CD14-positive monocyte (primary cell): ENCODE measurements around the gene LRP8. TPM values are rescaled to one million over a fixed set of nuclear protein-coding genes. Genes with fewer than 3 reads are reported as not detected.

ENCODE experiments used
- DNase-seq, 3 donors: peaks; one replicate each; pipeline ENCODE4 v3.0.0-alpha.2; 2011 to 2022
- H2AFZ ChIP-seq: 2 replicates; pipeline ENCODE4 v1.6.0; 2012; ENCODE audit warnings: mild to moderate bottlenecking, low read depth, low read length, inconsistent platforms; ENCODE audit not compliant: insufficient read depth, poor library complexity, severe bottlenecking
- H3K27ac ChIP-seq, 2 donors: 1 replicate in 1 of 2; 2 replicates in 1 of 2; pipeline ENCODE4 v1.5.1; 2012 to 2013; ENCODE audit warnings: low read length in 2 of 2, control low read depth in 1 of 2, inconsistent platforms in 1 of 2, low read depth in 1 of 2, mild to moderate bottlenecking in 1 of 2
- H3K27me3 ChIP-seq, 2 donors: one replicate each; pipeline versions ENCODE4 v1.6.0 to v1.6.1; 2011 to 2013; ENCODE audit warnings: low read length in 2 of 2; ENCODE audit not compliant: control insufficient read depth in 2 of 2, insufficient read depth in 2 of 2
- H3K36me3 ChIP-seq, 2 donors: replicated peaks in 1 of 2; 1 replicate in 1 of 2; 2 replicates in 1 of 2; pipeline versions ENCODE4 v1.5.1 to v1.6.1; 2012 to 2013; ENCODE audit warnings: low read length in 2 of 2, control low read depth in 1 of 2, inconsistent platforms in 1 of 2, mild to moderate bottlenecking in 1 of 2; ENCODE audit not compliant: insufficient read depth in 2 of 2, control insufficient read depth in 1 of 2
- H3K4me1 ChIP-seq, 2 donors: 1 replicate in 1 of 2; 2 replicates in 1 of 2; pipeline versions ENCODE4 v1.5.1 to v1.6.1; 2012 to 2013; ENCODE audit warnings: low read length in 2 of 2, control low read depth in 1 of 2, inconsistent platforms in 1 of 2, mild to moderate bottlenecking in 1 of 2, moderate library complexity in 1 of 2; ENCODE audit not compliant: insufficient read depth in 2 of 2, control insufficient read depth in 1 of 2
- H3K4me2 ChIP-seq: replicated peaks from 2 replicates; pipeline ENCODE3; 2012; ENCODE audit warnings: low read length, moderate library complexity, mild to moderate bottlenecking; ENCODE audit not compliant: poor library complexity, severe bottlenecking; ENCODE audit errors: extremely low read depth
- H3K4me3 ChIP-seq, 3 experiments: fragments of 200-600 bp in 1 of 3; sonication (generic) in 1 of 3; replicated peaks in 1 of 3; 1 replicate in 2 of 3; 2 replicates in 1 of 3; pipeline ENCODE4 v1.5.1; 2011 to 2013; ENCODE audit warnings: low read length in 3 of 3, mild to moderate bottlenecking in 3 of 3, control low read depth in 2 of 3, low read depth in 2 of 3, inconsistent platforms in 1 of 3, moderate library complexity in 1 of 3
- H3K79me2 ChIP-seq: 2 replicates; pipeline ENCODE4 v1.6.0; 2012; ENCODE audit warnings: mild to moderate bottlenecking, control low read depth, inconsistent platforms, low read length, moderate library complexity; ENCODE audit not compliant: insufficient read depth
- H3K9ac ChIP-seq: 2 replicates; pipeline ENCODE4 v1.6.0; 2017; ENCODE audit warnings: low read length, mild to moderate bottlenecking; ENCODE audit not compliant: insufficient read depth, poor library complexity, severe bottlenecking
- H3K9me3 ChIP-seq, 2 donors: replicated peaks in 1 of 2; 1 replicate in 1 of 2; 2 replicates in 1 of 2; pipeline versions ENCODE4 v1.5.1 to v1.6.1; 2012 to 2013; ENCODE audit warnings: low read length in 2 of 2, control low read depth in 1 of 2; ENCODE audit not compliant: control insufficient read depth in 1 of 2, insufficient read depth in 1 of 2
- H4K20me1 ChIP-seq: 2 replicates; pipeline ENCODE4 v1.6.0; 2012; ENCODE audit warnings: mild to moderate bottlenecking, low read length, control low read depth, moderate library complexity; ENCODE audit not compliant: insufficient read depth
- H3K27ac Mint-ChIP-seq, 7 donors: one replicate each; pipeline ENCODE4 v1.8.0; 2020; ENCODE audit warnings: mild to moderate bottlenecking in 7 of 7, mixed read lengths in 7 of 7, moderate library complexity in 6 of 7, inconsistent platforms in 2 of 7
- H3K27me3 Mint-ChIP-seq, 3 donors: one replicate each; pipeline ENCODE4 v1.8.0; 2021 to 2022; ENCODE audit warnings: low read depth in 3 of 3, mild to moderate bottlenecking in 3 of 3, mixed read lengths in 3 of 3, moderate library complexity in 3 of 3, inconsistent platforms in 1 of 3
- H3K36me3 Mint-ChIP-seq, 2 donors: one replicate each; pipeline ENCODE4 v1.8.0; 2020; ENCODE audit warnings: mixed read lengths in 2 of 2, inconsistent platforms in 1 of 2, mild to moderate bottlenecking in 1 of 2
- H3K4me1 Mint-ChIP-seq: one replicate; pipeline ENCODE4 v1.8.0; 2020; ENCODE audit warnings: mild to moderate bottlenecking, mixed read lengths
- H3K4me3 Mint-ChIP-seq, 2 donors: one replicate each; pipeline ENCODE4 v1.8.0; 2020; ENCODE audit warnings: mild to moderate bottlenecking in 2 of 2, mixed read lengths in 2 of 2, moderate library complexity in 1 of 2
- H3K9me3 Mint-ChIP-seq, 7 donors: one replicate each; pipeline ENCODE4 v1.8.0; 2020 to 2022; ENCODE audit warnings: mixed read lengths in 7 of 7, mild to moderate bottlenecking in 6 of 7, moderate library complexity in 6 of 7, inconsistent platforms in 2 of 7
- WGBS: methylation state at CpG from one replicate; pipeline ENCODE4 v1.1.5; 2013; ENCODE audit warnings: missing lambda C conversion rate; ENCODE audit not compliant: insufficient coverage; 5-methylcytosine and 5-hydroxymethylcytosine counted together
- intact Hi-C, 2 donors: fragments of 100-400 bp; cut with micrococcal nuclease; formaldehyde crosslinking; loops; one replicate each; pipeline versions ENCODE4 v1.15.0 to v1.15.1; 2023
- polyA plus RNA-seq, 3 donors: library from polyadenylated mRNA; depleted of rRNA in 1 of 3; unstranded in 2 of 3; stranded (reverse) in 1 of 3; fragments of 300-500 nt in 2 of 3; fragments of >200 nt in 1 of 3; fragmentation: Illumina TruSeq in 2 of 3; gene quantifications; 1 replicate in 2 of 3; 2 replicates in 1 of 3; pipeline ENCODE4 v1.2.3, GENCODE V29; 2012 to 2021
- TF ChIP-seq, protein P1 (sequence below): fragments of 200-600 bp; IDR thresholded peaks from one replicate; pipeline ENCODE4 v1.8.0; 2022; ENCODE audit warnings: antibody characterized with exemption, mild to moderate bottlenecking

LRP8 gene
- polyA plus RNA-seq, 3 donors = 0.76 to 11.3 (median 0.95) TPM

DNA sequence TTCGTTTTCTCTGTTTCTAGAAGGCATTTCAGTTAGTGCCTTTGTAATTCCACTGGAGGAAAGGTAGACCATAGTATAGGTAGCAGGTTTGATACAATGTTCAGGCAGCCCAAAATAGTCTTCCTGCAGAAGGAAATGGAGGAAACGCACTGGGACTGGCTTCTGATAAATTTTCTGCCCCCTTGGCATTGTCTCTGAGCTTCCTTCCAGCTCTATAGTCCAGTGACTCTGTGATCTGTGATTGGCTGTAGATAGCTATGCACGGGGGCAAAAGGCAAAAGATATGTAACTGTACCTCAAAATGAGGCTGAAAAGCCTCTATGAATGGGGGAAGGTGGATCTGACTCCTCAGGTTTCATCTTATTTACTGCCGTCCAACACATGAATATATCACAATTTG is 83.7 kb downstream of the LRP8 start:
- DNase-seq = no peak
- WGBS = 50% methylated on average over 1 of the region's 4 CpGs
- no peak overlapping the region for H3K4me2 ChIP-seq
- Mint-ChIP-seq H3K27ac (no peak overlapping the region), H3K27me3 (peaks cover 2% of the 10 kb centered on the region in 3 donors), H3K4me3 (no peak overlapping the region), H3K36me3 (peaks cover 35 to 39% of the 10 kb centered on the region in 2 donors), H3K9me3 (no peaks in the 10 kb centered on the region), H3K4me1 (peaks cover under 1% of the 10 kb centered on the region)
- no peak overlapping the region for H3K9ac ChIP-seq
- no peaks in the 10 kb centered on the region for H3K9me3 ChIP-seq
- peaks cover 24 to 51% of the 10 kb centered on the region in 2 donors for H3K36me3 ChIP-seq
- no peaks in the 10 kb centered on the region for H3K27me3 ChIP-seq
- H3K4me1 ChIP-seq = peaks cover 0 to 2% of the 10 kb centered on the region in 2 donors
- TF ChIP-seq, protein P1, sequence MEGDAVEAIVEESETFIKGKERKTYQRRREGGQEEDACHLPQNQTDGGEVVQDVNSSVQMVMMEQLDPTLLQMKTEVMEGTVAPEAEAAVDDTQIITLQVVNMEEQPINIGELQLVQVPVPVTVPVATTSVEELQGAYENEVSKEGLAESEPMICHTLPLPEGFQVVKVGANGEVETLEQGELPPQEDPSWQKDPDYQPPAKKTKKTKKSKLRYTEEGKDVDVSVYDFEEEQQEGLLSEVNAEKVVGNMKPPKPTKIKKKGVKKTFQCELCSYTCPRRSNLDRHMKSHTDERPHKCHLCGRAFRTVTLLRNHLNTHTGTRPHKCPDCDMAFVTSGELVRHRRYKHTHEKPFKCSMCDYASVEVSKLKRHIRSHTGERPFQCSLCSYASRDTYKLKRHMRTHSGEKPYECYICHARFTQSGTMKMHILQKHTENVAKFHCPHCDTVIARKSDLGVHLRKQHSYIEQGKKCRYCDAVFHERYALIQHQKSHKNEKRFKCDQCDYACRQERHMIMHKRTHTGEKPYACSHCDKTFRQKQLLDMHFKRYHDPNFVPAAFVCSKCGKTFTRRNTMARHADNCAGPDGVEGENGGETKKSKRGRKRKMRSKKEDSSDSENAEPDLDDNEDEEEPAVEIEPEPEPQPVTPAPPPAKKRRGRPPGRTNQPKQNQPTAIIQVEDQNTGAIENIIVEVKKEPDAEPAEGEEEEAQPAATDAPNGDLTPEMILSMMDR = no peak
- H2AFZ ChIP-seq = no peak overlapping the region
- H4K20me1 ChIP-seq = no peaks in the 10 kb centered on the region
- intact Hi-C loops = no loop called here
- no peak overlapping the region for H3K27ac ChIP-seq
- H3K79me2 ChIP-seq = no peaks in the 10 kb centered on the region
- no peak overlapping the region for H3K4me3 ChIP-seq

DNA sequence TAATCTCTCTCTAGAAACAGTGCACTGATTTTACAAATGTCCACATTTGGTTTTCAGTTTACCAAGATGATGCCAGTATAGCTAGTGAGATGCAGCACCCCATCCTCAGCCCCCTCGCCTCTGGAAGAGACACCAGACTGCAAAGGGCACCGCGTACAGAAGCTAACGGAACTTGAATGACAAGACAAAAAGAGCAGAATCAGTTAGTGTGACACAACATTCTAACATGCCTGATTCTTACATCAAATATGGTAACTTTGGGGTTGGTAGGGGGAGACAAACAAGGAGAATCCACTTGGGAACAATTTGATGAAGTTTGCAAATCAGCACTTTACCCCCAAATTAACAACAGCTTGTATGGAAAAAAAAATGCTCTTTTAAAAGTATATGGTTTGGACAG is 85.5 kb downstream of the LRP8 start:
- intact Hi-C loops = no loop called here
- Histone ChIP-seq H3K4me2 (no peak overlapping the region), H3K9me3 (no peaks in the 10 kb centered on the region), H2AFZ (no peak overlapping the region), H3K79me2 (peaks cover 9% of the 10 kb centered on the region), H3K9ac (no peak overlapping the region), H3K4me3 (no peak overlapping the region), H3K36me3 (peaks cover 12 to 34% of the 10 kb centered on the region in 2 donors), H4K20me1 (no peaks in the 10 kb centered on the region), H3K4me1 (peaks cover 12 to 15% of the 10 kb centered on the region in 2 donors), H3K27me3 (no peaks in the 10 kb centered on the region), H3K27ac (no peak overlapping the region)
- H3K36me3 Mint-ChIP-seq = peaks cover 20 to 26% of the 10 kb centered on the region in 2 donors
- peaks cover 0 to 2% (median 0%) of the 10 kb centered on the region in 7 donors for H3K9me3 Mint-ChIP-seq
- no peak overlapping the region for H3K27ac Mint-ChIP-seq
- no peak for DNase-seq
- 100% methylated on average over 1 of the region's 4 CpGs for WGBS
- no peak overlapping the region for H3K4me3 Mint-ChIP-seq
- peaks cover 2 to 5% (median 2%) of the 10 kb centered on the region in 3 donors for H3K27me3 Mint-ChIP-seq
- TF ChIP-seq, protein P1 = no peak
- peaks cover 11% of the 10 kb centered on the region for H3K4me1 Mint-ChIP-seq
